Measurements from ENCODE around the gene GRIP1.
A peak's percentile ranks its signal among the peaks of the same experiment; 100 is the strongest.
"Not testable (repeated sequence)": the region's sequence is repeated elsewhere in the genome, so short reads cannot be mapped to it uniquely, and the experiment has no call there.

The GRIP1 gene

GRCh38 chr12:66331016-66331415, 347.9 kb downstream of the GRIP1 start:
- no peak for DNase-seq (ENCODE audit: low read depth in 2 of 2)

DNA sequence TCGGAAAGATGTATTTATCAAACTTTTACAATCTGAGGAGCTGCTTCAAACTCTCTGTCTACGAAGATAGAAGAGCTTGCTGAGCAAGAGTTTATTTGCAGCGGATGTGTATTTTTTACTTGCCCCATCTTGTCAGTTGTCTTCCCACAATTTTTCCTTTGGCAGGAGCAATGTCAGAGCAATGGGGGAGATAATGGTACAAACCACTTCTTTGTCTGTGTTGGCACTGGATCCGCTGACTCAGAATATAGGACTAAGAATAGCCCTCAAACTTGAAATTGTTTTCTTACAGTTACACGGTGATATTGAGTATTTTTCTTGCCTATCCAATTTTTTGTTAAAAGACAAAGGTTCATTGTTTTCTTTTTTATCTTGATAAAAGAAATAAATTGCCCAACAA, 348.9 kb downstream of the GRIP1 start:
- DNase-seq (ENCODE audit: low read depth in 2 of 2), result no peak

DNA sequence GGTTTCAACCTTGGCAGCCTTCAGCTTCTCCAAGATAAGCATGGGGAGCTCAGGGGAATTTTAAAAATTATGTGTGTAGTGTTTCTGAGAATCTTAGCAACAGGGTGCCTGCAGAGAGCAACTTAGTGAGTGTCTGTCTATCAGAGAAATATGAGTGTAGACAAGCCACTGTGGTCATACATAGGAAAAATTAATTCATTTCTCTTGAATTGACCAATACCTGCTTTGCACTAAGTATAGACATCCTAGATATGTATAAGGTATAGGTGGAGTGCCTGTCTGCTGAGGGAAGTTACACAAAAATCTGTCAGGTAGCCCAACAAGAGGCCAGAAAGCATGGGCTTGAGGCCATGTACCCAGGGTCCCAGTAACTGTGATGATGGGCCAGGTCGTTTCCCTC, 355.9 kb downstream of the GRIP1 start:
- DNase-seq (ENCODE audit: low read depth in 2 of 2), result no peak

- DNase-seq (ENCODE audit: low read depth in 2 of 2), result no peak
Observed at GRCh38 chr12:66321435-66321834, 357.4 kb downstream of the GRIP1 start.

DNA sequence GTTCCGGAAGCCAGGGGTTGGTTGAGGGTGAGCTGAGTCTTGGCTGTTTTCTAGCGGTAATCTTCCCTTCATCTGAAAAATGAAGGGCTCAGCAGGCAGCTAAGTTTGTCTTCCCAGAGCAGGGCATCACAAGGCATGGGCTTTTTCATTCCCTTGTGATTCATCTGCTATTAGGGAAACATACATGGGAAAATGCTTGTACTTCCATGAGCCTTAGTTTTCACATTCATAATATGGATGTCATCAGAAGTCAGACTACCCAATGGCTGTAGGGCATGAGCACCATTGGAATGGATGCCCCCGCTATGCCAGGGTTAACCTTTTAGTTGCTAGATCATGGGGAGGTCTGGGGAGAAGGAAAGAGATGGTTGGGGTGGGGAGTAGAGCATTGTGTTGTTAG, 357.9 kb downstream of the GRIP1 start:
- no peak for DNase-seq (ENCODE audit: low read depth in 2 of 2)

GRCh38 chr12:66319266-66319954, 359.5 kb downstream of the GRIP1 start:
- no peak for DNase-seq (ENCODE audit: low read depth in 2 of 2)

GRCh38 chr12:66314278-66314677, 364.6 kb downstream of the GRIP1 start:
- no peak for DNase-seq (ENCODE audit: low read depth in 2 of 2)

GRCh38 chr12:66312189-66312588, 366.7 kb downstream of the GRIP1 start:
- no peak for DNase-seq (ENCODE audit: low read depth in 2 of 2)

- DNase-seq (ENCODE audit: low read depth in 2 of 2), result no peak
Observed at GRCh38 chr12:66309606-66310005, 369.3 kb downstream of the GRIP1 start.

- no peak for DNase-seq (ENCODE audit: low read depth in 2 of 2)
Observed at GRCh38 chr12:66304296-66304900, 374.5 kb downstream of the GRIP1 start.

DNA sequence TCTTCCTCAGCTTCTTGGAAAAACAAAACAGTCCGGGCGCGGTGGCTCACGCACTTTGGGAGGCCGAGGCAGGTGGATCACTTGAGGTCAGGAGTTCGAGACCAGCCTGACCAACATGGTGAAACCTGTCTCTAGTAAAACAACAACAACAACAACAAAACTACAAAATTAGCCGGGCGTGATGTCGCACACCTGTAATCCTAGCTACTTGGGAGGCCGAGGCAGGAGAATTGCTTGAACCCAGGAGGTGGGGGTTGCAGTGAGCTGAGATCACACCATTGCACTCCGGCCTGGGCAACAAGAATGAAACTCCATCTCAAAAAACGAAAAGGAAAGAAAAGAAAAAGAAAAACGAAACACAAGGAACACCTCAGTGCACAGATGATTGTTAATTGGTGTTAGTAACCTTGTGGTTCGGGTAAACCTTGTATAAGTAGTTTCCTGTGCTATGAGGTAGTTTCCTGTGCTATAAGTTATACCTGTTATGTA, 375.5 kb downstream of the GRIP1 start:
- DNase-seq (ENCODE audit: low read depth in 2 of 2), result not testable (repeated sequence)

DNA sequence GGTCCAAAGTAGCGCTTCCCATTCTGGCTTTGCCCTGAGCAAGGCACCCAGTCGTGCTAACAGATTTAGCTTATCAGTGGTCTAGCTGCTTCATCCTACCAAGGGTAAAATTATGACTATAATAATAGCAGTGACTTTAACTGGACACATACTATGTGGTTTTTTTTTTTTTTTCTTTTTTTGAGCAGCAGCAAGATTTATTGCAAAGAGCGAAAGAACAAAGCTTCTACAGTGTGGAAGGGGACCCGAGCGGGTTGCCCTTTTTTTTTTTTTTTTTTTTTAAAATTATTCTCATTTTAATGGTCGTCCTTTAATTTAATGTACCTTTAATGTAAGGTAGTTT, 376.1 kb downstream of the GRIP1 start:
- DNase-seq (ENCODE audit: low read depth in 2 of 2), result no peak

GRCh38 chr12:66301944-66302826, 376.7 kb downstream of the GRIP1 start, which contains the start of gene HELB:
HELB (plus strand) TSS chr12:66302493; CDS start chr12:66302604, 111 bp downstream.
- DNase-seq (ENCODE audit: low read depth in 2 of 2), result peak; percentile 96 to 99

GRCh38 chr12:66297923-66298322, 381.0 kb downstream of the GRIP1 start:
- DNase-seq (ENCODE audit: low read depth in 2 of 2), result no peak

All from stimulated activated CD8-positive, alpha-beta memory T cell treated with anti-CD3 and anti-CD28 coated beads, Interleukin-2, amount 100 ng/mL, for 48 hours (primary cell).